HG03520 (cell line): ENCODE results near the gene TMEM179.

Source experiments
- ATAC-seq: cut with Tn5 transposase; IDR thresholded peaks from one replicate; pipeline ENCODE4 v1.9.1; 2021; ENCODE audit warnings: mild to moderate bottlenecking, moderate library complexity; ENCODE audit not compliant: unreplicated experiment

The TMEM179 gene

DNA sequence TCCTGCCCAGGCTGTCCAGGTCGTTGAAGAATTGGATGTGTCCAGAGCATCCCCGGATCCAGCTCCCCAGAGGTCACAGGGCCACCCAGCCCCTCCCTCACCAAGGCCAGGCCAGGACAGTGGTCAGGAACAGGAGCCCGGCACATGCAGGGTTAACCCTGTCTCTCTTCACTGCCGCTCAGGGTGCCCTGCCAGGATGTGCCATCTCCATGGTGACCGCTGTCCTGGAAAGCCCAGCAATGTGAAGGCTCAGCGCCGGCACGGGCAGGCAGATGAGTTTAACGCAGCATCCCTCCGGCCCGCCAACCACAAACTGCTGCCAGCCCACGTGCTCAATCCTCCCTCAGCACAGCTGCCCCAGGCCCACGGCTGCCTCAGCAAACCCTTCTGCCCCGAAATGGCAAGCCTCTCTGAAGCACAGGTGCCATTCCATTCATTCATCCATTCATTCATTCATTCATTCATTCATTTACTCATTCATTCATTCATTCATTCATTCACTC, 4.4 kb downstream of the TMEM179 start:
- no peak for ATAC-seq

DNA sequence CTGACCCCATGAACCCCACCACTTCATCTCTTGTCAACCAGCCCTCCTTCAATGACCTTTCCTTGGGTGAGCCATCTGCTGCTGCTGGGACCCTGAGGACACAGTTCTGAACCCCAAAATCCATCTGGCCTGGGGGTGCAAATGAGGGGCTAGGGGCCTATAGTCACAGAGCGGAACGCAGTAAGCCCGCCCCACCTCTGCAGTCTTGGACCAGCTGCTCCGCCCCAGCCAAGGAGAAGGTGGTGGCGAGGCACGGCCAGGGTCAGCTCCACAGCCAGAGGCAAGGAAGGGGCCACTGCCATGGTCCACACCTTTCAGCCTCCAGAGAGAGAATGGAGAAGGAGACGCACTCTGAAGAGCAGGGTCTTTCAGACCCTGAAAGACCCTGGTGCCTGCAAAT, 5.1 kb downstream of the TMEM179 start:
- ATAC-seq: no peak

DNA sequence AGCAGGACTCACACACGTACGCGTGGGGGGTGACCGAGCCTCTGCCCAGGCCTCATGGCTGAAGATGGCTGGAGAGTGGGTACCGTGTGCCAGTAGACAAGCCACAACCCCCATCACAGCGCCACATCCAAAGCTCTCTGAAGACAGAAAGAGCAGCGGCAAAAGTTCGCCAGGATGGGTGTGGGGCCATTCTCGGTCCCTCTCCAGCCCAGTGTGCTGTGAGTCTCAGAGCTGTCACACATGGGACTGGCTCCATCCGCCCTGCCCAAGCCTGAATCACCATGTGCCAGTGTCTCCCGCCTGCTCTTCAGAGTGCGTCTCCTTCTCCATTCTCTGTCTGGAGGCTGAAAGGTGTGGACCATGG, 5.7 kb downstream of the TMEM179 start:
- ATAC-seq: no peak

DNA sequence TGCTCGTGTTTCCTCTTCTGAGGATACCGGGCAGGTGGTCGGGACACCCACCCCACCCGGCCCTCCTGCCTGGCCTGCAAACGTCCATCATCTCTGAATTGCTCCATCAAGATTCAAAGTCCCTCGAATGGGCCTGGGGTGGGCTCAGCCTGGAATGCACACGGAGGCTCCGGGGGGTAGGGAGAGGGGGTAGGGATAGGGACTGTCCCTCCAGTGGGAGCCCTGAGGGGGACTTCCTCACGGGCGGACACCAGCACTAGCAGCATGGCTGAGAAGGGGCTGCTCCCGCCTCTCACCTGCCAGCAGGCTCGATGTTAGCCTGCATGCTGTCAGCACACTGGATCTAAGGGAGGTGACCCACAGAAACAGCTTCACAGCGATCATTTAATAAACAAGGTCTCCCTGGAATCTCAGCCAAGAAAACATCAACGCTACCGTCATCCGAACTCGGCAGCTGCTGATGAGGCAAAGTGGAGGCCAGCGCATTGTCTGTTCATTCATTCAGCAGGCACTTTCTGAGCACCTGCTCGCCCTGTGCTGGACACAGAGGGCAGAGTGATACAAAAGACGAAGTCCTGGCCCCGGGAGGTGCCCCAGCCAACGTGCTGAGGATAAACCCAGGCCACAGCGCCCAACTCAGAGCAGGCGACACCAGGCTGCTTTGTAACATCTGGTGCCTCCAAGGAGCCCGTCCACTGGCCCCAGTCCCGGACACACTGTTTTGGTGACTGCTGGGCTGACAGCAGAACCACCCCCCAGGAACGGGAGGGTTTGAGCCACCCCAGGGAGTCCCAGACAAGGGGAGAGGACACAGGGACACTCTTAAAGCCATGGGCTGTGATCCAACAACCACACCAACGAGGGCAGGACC, 6.3 kb downstream of the TMEM179 start:
- no peak for ATAC-seq

DNA sequence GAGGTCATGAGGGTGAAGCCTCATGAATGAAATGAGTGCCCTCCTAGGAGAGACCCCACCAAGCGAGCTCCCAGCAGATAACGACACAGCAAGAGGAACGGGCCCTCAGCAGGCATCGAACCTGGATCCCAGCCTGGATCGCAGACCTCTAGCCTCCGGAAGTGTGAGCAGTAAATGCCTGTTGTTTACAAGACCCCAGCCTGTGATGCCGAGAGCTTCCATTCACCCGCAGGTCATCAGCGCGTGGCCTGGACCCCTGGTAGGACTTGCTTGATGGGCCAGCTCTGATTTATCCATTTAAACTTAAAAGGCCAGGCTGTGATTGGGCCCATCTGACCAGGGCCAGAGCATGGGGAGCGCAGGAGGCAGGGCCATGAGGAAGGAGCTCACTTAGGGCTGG, 7.0 kb downstream of the TMEM179 start:
- no peak for ATAC-seq

DNA sequence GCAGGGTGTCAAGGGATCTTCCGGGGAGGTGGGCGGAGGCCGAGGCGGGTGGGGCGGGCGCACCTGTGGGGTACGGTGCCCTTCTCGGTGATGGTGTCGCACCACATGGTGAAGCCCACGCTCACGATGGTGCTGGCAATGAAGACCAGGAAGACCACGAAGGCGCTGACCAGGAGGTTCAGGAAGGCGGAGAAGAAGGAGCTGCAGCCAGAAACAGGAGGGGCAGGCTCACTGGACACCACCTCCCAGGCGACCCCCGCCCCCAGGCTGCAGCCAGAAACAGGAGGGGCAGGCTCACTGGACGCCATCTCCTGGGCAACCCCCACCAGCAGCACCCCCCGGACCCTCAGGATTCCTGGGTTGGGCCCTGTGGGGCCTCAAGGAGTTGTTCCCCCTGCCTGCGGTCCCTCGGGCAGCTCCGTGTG, 7.6 kb downstream of the TMEM179 start:
- ATAC-seq: no peak

DNA sequence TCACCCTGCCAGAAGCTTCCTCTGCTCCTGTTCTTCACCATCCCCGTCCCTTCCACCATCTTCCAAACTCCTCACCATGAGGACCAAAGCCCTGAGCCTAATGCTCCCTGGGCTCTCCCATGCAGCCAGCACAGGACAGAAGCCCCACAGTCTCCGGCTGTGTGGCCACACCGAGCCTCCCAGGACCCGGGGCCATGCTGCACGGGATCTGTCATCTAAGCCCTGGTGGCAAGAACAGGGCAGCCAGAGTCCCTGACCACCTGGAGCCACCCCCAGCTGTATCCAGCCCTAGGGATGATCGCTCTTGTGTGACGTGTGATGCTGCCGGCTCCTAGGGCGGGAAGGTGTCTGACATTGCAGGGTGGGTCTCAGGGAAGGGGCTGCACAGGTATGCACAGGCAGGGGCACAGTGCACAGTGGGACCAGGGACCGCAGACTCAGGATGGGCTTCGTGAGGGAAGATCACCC, 8.1 kb downstream of the TMEM179 start:
- no peak for ATAC-seq

DNA sequence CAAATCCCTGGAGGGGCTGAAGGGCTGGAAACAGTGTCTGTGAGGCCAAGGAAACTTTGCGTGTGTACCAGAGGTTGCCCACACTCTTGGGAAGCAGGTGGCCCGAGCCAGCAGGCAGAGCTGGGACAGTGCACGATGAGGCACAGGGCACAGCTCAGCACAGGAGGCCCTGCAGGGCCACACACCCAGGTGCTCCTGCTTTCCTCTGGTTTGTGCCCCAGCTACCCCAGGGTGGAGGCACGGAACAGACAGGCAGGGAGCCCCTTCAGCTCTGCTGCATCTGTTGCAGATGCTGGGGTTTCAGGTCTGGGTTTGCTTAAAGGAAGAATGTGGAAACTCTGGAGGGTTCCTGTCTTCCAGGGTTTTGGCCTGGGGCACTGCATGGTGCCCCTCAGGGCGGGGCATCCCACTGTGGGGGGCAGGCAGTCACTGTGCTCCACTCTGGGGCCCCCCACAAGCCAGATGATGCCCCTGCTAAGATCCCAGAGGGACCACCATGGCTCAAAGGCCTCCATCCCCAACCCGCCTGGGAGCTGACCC, 8.6 kb downstream of the TMEM179 start:
- ATAC-seq: no peak

DNA sequence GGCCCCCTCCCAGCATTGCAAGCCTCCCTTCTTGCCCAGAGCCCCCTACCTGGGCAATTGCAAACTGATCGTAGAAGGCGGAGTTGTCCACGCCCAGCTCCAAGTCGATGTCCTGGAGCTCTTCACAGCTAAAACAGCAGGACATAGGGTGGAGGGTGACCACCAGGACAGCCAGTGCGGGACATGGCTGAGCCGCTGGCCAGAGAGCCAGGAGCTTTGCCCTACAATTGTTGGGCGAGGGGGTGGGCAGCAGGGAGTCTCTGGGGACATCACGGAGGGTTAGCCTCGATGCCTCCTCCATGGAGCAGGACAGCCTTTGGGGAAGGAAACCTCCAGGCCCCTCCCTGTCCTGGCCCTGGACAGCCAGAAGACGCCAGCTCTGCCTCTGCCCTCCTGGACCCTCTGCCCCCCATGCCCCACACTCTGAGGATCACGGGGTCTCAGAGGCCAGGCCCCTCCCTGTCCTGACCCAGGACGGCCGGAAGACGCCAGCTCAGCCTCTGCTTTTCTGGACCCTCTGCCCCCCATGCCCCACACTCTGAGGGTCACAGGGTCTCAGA, 9.4 kb downstream of the TMEM179 start:
- ATAC-seq: no peak

DNA sequence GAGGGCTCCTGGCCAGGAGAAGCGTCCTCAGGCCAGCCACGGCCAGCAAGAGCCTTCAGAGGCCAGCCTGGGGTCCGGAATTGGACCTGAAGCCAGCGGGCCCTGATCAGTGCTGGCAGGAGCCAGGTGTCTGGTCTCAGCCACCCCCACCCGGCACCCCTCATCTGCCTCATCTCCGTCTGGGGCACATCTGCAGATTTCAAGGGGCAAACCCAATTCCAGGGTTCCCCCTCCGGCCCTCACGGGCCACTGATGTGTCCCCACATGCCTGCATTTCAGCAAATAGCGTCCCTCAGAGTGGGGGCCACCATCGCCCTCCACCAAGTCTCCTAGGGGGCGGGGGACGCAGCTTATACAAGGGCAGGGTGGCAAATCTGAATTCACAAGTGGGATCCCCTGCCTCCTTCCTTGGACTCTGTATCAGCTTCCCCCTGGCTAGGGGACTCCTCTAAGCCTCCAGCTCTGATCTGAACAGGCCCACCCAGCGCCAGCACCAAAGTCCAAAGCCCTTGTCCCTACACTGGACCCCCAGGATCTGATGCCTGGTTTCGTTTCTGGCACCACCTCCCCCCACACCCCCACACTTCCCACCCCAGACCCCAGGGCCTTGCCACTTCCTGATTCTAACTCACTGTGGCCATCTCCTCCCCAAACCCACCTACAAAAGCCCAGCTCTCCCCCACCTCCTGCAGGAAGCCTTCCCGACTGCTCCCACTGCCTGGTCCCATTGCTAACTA, 10.1 kb downstream of the TMEM179 start:
- ATAC-seq: no peak

DNA sequence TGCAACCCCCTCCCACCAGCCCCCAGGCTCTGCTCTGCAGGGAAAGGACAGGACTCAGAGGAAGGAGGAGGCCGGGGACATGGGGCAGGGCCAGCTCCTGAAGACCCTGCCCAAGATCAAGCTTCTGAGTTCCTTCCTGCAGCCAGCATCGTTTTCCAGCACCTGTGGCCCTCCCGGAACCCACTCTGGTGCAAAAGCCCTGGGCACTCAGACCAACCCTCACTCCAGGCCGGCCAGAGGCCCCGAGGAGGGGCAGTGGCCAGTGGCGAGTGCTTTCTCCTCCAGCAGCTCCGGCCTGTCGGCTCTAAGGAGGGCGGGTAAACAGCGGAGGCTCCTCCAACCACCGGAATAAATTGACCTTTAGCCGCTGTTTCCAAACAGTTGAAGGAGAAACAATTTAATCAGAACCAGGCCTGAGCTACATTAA, 10.8 kb downstream of the TMEM179 start:
- no peak for ATAC-seq

DNA sequence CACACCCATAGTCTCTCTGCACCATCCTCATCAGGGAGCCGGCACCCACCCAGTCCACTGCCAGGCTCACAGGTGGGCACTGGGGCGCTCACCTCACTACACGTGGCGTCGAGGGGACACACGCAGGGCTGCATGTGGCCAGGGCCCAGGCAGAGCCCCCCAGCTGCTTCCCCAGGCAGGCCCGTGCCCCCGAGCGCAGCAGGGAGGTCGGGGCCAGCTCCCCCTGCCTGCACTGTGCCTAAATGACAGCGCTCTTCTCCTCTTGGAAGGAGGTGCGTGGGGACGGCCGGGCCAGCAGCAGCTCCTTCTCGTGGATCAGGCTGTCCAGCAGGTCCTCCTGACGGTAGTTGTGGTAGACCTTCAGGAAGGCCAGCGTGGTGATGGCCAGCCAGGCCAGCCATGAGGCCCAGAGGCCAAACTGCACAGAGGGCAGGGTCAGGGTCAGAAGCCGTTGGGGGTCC, 11.3 kb downstream of the TMEM179 start:
- ATAC-seq: no peak

DNA sequence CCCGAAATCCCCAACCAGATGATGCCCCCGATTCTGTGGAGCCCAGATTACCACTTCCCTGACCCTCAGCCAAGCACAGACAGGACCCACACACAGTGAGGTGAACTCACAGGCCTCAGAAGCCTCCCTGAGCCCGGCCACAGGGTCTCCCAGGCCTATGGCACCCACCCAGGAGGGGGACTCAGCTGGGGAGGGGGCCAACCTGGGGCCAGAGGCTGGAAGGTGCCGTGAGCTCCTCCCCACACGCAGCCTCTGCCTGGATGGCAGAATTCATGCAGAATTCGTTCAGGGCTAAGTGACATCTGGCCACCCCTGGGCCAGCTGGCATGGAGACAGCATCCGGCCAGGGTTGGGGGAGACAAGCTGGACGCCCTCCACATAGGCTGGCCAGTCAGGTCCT, 11.8 kb downstream of the TMEM179 start:
- ATAC-seq: no peak

DNA sequence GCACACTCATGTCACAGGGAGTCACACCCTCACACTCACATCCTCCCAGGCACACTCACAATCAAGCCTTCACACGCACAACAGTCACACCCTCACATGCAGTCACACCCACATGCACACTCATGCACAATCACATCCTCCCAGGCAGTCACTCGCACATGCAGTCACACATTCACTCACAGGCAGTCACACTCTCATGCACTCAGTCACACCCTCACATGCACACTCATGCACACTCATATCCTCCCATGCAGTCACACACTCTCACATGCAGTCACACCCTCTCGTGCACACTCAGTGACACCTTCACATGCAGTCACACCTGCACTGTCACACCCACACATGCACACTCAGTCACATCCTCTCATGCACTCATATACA, 12.3 kb downstream of the TMEM179 start:
- ATAC-seq: no peak

DNA sequence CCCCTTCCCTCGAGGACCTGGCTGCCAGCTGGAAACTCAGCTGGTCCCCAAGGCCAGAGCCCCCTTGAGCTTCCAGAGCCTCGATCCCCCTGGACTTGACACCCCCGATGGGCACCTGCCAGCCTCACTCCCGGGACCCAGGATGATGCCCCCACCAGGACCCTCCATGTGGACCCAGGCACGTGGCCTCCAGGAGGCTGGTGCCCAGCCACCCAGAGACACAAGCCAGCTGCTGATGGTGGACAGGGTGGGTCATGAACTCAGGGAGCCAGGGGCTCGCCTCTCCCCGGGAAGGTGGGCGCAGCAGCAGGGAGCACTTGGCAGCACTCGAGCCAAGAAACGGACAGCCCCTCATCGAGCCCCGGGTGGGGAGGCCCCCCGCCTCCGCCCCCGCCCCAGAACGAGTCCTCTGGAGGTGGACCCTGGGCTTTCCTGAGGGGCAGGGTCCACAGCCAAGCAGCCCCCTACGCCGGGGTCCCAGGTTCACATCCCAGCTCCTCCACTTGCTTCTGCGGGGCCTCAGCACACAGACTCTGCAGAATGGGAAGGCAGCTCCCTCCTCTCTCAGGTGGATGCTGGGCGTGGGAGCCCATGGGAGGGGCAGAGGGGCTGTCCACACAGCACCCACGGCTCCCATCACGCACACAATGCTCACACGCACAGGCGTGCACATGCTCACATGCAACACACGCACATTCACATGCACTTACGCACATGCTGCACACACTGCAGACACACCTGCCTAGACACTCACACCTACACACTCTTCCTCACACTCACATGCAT, 12.9 kb downstream of the TMEM179 start:
- no peak for ATAC-seq

DNA sequence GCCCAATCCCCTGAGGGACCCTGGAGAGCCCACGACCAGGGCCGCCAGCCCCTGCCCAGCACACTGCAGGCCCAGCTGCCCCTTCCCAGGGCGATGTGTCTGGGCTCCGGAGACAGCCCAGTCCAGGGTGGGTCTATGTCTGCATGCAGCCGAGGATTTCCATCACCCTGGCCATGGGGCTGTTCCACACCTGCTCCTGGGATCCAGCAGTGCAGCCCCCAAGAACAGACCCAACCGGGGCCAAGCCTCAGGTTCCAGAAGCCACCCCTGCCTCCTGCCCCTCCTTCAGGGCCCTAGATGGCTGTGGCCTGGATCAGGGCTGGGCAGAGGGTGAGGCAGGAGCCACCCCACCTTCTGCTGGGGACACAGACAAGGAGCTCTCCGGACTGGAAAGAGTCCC, 13.5 kb downstream of the TMEM179 start:
- ATAC-seq: no peak

DNA sequence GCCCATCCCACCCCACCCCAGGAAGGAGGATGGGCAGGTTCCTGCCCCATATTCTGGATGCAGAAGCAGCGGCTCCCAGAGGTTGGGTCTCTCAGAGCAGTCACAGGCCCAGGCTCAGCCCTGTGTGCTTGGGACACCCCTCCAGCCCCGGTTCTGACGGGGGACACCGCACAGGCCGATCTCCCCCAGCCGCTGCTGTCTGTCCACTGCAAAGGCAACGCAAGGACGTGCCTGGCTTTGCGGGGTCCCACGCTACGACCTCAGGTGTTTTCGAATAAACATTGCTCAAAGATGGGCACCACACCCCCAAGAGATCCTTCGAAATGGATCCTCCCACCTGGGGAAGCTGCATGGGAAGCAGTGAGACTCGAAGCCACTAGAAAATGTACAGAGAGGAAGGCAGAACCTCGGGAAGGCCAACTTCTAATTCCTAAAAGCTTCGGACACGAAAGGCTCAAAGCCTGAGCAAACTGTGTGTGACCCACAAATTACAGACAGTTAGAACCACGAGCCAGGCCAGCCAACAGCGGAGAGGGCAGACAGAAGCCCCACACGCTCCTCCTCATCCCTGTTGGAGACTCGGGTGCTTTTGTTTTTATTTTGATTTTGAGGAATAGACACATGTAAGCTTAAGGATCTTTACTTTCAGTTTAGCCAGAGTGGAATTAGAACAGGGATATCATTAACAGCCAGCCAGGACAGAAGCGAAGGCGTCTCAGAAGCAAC, 14.2 kb downstream of the TMEM179 start:
- ATAC-seq: no peak

DNA sequence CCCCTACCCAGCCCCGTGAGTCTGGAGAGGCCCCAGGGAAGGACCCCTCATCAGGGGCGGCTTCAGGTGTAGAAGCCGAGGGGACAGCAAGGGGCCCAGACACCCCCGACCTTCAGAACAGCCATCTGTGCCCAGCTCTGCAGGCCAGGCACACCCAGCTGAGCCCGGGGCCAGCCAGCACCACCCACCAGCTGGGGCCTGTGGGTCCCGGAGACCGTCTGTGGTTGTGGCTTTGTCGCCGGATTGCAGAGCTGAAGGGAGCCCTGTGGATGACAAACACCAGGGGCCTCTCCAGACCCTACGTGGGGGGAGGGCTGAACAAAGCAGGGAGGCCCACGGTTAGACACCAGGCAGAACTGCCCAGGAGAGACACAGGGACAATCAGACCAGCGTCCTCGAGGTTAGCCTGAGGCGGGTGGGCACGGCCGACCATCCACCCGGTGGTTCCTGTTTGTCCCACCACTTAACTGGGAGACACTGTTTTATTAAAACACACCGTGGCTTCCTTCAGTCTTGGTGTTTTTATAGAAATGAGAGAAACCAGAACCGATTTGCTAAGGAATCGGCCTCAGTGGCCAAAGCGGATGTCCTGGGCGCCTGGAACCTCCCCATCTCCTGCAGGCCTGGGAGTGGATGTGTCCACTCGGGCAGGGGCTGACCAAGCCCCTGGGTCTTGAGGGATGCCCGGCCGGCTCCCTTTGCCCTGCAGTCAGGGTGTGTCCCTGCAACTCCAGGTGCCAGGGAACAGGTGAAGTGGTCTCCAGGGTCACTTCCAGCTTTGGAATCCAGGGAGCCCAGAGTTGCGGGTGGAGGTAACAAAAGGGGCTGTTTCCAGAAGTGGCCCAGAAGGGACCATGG, 15.0 kb downstream of the TMEM179 start:
- ATAC-seq: no peak
